SKM-1 treated with dmso at 0.1 percent for 144 hours (cell line): ENCODE results near the gene GYPC.
A peak's percentile ranks its signal among the peaks of the same experiment; 100 is the strongest.
"Not testable (repeated sequence)": the region's sequence is repeated elsewhere in the genome, so short reads cannot be mapped to it uniquely, and the experiment has no call there.

Source experiments
- DNase-seq: peaks from one replicate; lab custom pipeline; 2025; ENCODE audit not compliant: unreplicated experiment; lab: John Stamatoyannopoulos, UW

GYPC gene, protein sequence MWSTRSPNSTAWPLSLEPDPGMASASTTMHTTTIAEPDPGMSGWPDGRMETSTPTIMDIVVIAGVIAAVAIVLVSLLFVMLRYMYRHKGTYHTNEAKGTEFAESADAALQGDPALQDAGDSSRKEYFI

DNA sequence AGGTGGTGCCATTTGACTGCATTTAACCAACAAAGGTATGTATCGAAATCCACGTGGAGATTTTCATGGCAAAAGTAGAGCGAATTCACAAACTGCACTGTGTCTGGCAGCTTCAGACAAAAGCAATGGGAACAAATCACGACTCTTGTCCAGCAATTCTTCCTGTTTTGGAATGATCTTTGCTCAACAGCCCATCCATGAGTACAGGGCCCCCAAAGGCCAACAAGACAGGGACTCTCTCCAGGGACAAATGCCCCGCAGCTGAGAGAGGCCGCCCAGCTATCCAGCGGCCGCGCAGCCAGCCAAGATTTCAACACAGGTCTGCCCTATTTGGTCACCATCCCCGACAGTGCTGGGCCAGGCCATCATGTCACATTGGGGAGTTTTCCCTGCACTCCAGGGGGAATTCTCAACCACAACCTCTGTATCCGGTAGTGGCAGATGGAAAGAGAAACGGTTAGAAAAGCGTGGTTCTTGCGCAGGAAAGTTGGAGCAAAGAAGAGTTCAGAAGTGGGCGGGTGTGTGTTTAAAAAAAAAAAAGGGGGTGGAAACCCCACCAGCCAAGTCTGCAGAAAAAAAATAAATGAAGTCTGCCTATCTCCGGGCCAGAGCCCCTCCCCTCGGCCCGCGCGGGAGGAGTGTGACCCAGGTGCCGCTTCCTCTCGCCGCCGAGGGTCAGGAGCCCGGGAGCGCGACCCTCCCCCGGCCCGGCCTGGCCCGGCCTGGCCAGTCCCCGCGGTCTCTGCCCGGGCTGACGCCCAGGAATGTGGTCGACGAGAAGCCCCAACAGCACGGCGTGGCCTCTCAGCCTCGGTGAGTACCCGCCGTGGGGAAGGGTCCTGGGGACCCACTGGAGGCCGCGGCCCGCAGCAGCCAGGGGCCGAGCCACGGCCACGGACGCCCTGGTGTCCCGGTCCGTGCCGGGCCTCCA, at the start of gene GYPC:
GYPC (plus strand) TSS at position 659 of the 931 bp plus-strand sequence; CDS start at position 765, 106 bp downstream.
- DNase-seq: peak; percentile 54

DNA sequence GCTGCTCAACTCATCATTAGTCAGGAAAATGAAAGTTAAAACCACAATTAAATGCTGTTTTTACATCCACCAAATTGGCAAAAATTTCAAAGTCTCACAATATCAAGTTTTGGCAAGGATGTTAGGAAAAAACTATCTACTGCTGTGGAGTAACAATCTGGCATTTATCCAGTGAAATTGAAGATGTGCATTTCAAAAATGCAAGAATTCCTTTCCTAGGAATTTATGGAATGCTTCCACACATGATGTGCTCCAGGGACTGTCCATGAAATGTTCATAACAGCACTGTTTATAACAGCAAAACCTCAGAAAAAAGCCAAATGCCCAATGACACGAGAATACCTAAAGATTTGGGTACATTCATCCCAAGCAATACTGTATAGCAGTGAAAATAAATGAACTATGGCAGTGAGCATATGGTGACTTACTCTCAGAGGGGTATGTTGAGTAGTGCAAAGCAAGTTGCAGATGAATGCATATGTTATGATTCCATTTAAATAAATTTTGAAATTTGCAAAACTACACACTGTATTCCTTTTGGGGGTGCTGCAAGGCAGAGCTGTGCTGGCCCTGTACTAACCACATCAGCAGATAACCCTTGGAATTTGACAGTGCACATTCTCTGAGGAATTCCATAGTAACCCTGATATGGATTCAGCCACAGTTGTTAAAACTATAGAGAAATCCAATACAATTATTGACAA, 41.3 kb upstream of the GYPC start:
- no peak for DNase-seq

DNA sequence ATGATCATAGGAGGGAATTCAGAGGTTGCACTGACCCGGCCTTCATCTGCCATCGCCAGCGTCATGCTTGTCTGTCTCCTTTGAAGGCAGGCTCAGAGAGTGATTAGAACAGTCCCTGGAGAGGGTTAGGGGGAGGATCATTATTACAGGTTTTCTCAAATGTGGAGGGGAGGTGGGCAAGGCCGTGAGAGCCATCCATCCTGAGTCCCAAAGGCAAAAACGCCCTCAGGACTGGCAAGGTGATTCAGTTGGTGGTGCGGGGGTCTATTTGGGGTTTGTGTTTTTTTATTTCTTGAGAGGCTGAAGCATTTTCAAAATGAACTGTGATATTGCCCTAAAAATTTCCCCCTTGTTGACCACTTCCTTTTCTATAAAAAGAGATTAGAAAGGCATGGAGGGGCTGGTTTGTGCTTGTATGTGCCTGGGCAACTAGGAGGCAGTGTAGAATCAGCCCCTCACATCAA, 39.3 kb upstream of the GYPC start:
- no peak for DNase-seq

DNA sequence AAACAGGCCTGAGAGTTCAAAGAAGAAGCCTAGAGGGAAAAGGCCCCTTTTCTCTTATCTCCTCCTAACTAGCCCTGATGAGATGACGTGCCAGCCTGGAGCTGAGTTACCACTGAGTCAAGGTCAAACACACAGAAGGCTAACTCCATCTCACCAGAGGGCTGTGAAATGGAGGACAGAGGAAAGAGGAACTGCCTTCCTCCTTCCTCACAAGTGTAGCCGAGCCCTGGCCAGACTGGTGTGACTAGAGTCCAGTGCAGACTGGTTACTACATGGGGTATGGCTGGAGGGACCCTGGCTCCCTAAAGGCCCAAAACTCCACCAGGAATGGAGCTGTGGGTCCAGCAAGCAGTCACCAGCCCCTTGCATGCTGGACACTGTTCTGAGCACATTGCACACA, 35.7 kb upstream of the GYPC start:
- DNase-seq: no peak

DNA sequence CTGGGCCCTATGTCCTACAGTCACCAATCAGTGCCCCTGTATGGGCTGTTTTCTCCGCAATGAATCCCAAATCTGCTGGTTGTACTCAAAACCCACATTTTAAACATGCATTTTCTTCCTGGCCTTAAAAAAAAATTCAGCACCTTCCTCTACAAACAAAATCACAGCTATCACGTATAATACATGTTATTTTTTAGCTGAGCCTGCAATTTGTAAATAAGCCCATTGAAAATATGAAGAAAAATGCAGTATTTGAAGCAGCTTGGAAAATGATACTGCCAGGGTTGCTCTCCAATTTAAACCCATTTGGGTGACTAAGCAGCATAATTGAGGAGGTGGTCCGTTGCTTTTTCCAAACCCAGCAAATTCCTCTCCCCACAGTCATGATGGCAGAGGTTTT, 33.0 kb upstream of the GYPC start:
- DNase-seq: no peak

DNA sequence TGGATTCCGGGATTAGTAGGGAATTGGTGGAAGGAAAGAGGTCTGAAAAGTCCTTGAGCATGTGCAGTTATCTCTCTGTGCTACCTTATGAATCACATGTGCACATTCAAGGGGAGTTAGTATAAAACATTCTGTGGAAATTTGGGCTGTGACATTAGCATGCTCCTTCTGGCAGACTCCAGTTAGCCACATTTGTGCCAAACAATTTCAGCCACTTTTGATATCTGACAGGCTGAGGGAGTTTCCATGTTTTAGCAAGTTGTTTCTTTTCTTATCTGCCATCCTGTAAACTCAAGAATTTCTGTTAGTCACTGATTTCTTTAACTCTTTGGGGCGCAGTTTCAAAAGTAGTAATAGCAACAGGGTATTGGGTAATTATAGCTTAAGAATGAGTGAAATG, 28.3 kb upstream of the GYPC start:
- no peak for DNase-seq

DNA sequence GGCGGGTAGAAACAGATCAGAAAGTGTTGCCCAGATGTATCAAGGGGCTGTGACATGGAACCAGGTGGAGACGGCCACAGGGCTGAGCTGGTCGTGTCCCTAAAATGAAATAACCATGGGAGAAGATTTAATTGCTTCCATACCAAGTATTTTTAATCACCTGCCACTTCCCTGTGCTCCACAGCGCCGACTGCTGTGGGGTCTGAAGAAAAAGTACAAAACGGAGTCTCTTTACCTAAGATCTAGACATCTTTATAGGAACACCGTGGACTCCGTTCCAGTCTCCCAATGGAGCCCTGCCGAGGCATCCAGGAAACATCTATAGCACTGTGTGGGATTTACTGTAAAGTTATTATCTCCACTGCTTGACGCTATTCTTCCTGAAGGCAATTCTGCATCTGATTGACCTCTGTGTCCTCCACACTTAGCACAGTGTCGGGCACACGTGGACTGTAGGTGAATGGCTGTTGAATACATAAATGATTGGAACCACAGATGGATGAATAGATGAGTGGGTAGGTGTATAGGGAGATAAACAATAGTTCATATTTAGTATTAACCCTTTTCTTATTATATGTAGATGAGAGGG, 21.6 kb upstream of the GYPC start:
- DNase-seq: no peak

DNA sequence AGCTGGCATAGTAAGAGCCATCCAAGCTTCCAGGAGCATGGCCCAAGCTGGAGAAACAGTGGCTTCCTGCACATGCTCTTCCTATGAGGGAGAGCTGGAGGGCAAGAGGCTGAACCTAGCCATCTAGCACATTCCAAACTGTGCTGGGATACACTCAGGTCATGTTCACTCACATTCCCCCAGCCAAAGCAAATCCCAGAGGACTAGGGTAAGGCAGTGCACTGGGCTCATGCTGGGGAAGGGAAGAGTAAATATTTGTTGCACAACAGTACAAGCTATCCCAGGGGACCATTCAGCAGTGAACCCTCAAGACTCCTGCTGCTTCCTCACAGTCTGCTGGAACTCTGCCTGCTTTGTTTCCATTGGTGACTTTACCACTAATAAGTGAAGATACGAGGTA, 20.7 kb upstream of the GYPC start:
- DNase-seq: no peak

DNA sequence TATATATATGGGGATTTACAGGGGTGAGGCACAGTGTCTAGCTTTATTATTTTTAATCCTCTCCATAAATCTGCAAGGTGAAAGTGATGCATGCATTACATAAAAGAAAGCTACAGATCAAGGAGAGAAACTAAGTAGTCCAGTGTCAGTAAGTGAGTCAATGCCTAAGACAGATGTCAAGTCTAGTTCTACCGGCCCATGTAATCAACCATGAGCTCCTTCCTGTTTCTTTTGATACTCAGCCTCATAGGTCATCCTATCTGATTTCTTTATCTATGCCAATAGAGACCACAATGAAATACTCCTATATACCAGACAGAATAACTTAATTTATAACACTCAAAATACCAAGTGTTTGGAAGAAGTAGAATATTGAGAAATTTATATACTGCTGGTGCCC, 20.2 kb upstream of the GYPC start:
- DNase-seq: no peak

DNA sequence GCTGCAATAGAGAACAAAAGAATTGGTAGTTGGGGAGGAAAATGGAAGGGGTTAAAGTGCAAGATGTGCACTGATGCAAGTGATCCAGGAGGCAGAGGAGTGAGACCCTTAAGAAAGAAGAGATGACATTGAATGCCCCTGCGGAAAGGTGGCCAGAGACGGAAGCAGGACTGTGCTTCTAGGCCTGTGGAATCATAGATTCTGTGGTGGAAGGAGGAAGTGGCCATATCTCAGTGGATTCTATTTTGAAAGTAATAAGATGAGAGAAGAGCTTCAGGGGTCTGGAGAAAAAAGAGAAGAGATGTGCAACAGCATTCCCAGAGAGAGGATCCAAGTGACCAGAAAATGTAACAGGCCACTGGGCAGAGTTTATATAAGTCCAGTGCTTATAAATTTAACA, 18.6 kb upstream of the GYPC start:
- DNase-seq: no peak

DNA sequence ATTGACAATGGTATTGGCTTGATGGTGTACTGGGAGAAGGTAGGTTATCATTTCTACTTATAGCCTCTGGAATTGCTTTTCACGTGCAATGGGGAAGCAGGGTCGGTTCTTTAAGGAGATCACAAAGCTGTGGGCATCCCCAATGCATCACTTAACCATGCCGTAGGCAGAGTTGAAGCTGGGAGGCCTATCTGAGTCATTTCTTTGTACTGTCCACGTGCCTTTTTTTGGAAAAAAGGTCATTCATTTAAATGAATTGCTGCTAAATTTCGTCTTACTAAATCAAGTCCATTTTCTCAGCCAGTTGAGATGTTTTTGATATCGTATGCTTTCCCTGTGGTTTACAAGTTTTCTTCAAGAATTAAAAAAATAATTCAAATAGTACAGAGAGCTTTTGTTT, 17.2 kb upstream of the GYPC start:
- DNase-seq: no peak

DNA sequence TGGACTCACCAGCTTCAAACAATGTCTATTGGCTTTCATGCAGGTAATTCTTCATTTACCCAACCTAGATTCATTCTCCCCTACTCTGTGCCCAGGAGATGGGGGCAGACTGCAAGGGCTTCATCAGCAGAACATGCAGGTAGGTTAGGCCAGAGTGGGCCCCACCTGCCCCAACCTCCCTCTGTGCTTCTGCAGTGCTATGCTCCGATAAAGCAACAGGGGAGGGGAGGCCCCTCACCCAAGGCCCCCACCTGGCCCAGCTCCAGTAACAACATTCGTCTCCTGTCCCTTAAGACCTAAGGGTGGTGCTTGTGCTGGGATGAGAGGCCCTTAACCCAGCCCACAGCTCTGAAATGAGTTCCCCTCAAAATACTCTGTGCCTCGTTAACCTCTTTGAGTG, 16.7 kb upstream of the GYPC start:
- no peak for DNase-seq

DNA sequence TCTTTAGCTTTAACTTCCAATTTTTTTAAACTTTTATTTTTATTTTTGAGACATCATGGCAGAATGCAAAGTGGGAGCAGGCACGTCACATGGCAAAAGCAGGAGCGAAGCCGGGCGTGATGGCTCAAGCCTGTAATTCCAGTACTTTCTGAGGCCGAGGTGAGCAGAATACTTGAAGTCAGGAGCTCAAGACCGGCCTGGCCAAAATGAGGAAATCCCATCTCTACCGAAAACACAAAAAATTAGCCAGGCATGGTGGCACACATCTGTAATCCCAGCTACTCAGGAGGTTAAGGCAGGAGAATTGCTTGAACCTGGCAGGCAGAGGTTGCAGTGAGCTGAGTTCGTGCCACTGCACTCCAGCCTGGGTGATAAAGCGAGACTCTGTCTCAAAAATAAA, 14.7 kb upstream of the GYPC start:
- DNase-seq: not testable (repeated sequence)

DNA sequence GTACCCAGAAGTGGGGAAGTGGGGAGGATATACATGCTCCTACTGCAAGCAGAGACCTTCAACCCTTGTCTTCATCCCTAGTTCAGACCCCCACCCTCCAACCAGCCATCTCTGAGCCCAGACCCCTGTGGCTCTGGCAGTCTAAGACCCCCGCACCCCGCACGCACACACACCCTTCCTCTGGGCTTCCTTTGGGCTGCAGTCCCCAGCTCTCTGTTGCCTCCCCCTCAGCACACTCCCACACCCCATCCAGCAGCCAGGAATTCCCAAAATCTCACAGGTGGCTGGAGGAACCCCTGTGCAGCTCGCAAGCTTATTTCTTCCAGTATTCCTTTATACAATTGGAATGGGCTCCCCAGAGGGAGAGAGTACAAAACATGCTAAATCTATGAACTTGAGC, 13.9 kb upstream of the GYPC start:
- DNase-seq: no peak

DNA sequence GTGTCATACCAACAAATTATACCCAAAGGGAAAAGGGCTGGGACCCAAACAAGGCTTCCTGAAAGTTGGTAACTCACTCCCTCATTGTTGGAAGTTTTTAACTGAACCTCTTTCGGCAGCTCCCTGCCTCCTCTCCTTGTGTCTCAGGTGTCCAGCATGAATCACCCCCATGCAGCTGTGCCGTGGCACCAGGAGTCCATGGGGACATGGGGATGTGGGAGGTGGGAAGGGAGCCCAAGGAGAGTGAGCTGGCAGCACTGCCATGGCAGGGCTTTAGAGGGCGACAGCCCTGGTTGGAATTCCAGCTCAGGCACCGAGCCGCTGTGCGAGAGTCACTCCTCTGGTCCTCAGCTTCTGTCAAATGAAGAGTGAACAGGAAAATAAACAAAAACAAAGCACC, 12.5 kb upstream of the GYPC start:
- DNase-seq: no peak

DNA sequence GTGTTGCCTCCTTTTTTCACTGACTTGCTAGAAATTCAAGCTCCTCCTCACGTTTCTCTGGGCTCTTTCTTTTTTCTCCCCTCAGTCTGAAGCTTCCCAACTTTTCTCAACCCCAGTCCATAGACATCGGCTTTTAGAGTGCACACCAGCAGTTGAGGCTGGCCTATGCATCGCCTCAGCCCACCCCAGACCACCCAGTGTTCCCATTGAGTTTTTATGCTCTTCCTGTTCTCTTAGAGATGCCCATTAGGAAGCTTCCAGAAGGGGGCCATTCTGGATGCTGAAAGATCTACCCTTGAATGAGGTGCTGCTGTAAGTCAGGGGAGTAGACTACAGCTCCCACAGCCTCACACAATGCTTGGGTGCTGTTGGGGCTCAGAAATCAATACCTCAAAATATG, 12.0 kb upstream of the GYPC start:
- DNase-seq: no peak

DNA sequence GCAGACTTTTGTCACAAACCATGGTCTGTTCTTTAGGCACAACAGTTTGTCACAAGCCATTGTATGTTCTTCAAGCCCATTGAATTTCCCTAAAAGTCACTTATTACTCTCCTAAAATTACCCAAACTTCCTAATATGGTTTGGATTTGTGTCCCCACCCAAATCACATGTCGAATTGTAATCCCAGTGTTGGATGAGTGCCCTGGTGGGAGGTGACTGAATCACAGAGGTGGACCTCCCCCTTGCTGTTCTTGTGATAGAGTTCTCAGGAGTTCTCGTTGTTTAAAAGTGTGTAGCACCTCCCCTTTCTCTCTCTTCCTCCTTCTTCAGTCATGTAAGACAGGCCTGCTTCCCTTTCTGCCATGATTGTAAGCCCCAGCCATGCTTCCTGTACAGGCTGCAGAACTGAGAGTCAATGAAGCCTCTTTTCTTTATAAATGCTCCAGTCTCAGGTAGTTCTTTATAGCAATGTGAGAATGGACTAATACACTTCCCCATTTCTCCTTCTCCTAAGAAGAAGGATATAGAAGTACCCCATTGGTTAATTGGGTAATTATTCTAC, 11.2 kb upstream of the GYPC start:
- peak; percentile 43 for DNase-seq

DNA sequence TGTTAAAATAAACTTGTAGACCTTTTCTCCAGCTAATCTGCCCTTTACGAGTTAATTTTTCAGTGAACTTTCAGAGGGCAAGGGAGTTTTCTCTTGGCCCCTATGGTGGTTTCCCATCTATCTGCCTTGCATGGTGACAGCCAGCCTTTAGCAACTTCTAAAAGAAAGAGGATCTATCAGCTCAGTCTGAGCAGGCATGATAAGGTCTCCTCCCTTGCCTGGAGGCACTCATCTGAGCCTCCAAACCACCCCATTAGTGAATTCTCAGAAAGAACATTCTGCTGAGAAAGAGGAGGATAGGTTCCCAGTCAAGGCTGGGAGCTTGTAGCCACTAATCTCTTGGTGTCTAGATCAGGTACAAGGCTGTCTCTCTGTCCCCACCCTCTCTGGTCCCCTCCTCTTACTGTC, 10.7 kb upstream of the GYPC start:
- no peak for DNase-seq

DNA sequence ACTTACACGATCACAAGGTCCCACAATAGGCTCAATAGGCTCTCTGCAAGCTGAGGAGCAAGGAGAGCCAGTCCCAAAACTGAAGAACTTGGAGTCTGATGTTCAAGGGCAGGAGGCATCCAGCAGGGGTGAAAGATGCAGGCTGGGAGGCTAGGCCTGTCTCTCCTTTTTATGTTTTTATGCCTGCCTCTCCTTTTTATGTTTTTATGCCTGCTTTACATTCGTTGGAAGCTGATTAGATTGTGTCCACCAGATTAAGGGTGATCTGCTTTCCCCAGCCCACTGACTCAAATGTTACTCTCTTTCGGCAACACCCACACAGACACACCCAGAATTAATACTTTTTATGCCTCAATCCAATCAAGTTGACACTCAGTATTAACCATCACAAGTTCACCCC, 9.9 kb upstream of the GYPC start:
- no peak for DNase-seq

DNA sequence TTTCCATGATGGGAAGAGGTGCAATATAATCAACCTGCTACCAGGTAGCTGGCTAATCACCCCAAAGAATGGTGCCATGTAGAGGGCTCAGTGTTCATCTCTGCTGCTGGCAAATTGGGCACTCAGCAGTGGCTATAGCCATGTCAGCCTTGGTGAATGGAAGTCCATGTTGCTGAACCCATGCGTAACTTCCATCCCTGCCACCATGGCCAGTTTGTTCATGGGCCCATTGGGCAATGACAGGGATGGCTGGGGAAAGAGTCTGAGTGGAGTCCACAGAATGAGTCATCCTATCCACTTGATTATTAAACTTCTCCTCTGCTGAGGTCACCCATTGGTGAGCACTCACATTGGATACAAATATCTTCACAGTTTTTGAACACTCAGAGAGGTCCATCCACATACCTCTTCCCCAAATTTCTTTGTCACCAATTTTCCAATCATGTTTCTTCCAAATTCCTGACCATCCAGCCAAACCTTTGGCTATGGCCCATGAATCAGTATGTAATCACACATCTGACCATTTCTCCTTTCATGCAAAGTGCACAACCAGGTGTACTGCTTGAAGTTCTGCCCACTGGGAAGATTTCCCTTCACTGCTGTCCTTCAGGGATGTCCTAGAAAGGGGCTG, 8.1 kb upstream of the GYPC start:
- not testable (repeated sequence) for DNase-seq

DNA sequence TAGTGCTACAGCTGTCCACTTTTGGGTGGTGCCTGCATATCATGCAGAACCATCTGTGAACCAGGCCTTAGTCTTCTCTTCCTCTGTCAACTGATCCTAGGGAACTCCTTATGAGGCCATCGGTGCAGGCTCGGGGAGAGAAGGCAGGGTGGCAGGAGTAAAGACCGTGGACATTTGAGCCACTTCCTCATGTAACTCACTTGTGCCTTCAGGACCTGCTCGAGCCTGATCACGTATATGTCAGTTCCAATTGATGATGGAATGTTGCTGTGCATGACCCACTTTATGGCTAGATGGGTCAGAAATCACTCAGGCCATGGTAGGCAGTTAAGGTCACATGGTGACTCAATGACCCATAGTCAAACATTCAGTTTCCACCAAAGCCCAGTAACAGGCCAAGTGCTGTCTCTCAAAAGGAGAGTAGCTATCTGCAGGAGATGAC, 7.6 kb upstream of the GYPC start:
- DNase-seq: not testable (repeated sequence)
